Keratinocyte (primary cell): Measurements from ENCODE around the gene MATK. TPM values are rescaled to one million over a fixed set of nuclear protein-coding genes. Genes with fewer than 3 reads are reported as not detected.

Experiments
- DNase-seq: peaks from one replicate; pipeline ENCODE4 v3.0.0-alpha.2; 2011; ENCODE audit warnings: low read depth, missing footprints, low spot score
- FAIRE-seq: peaks from 2 replicates; lab custom pipeline; 2011; peaks lifted over from hg19 to GRCh38; lab: Jason Lieb, UNC
- H2AFZ ChIP-seq: 2 replicates; pipeline ENCODE4 v1.6.0; 2012; ENCODE audit warnings: low read length, control low read depth, inconsistent platforms; ENCODE audit not compliant: control insufficient read depth
- H3K27ac ChIP-seq: 2 replicates; pipeline ENCODE4 v1.5.1; 2011; ENCODE audit warnings: low read length; ENCODE audit not compliant: control insufficient read depth, insufficient read depth
- H3K27me3 ChIP-seq: 3 replicates; pipeline ENCODE4 v1.6.0; 2011; ENCODE audit warnings: low read length; ENCODE audit not compliant: control insufficient read depth, insufficient read depth; ENCODE audit errors: extremely low read depth
- H3K36me3 ChIP-seq, 2 experiments: 2 replicates in 1 of 2; 3 replicates in 1 of 2; pipeline ENCODE4 v1.5.1; 2011; ENCODE audit warnings: low read length in 2 of 2, mild to moderate bottlenecking in 1 of 2; ENCODE audit not compliant: control insufficient read depth in 2 of 2, insufficient read depth in 2 of 2; ENCODE audit errors: extremely low read depth in 1 of 2
- H3K4me1 ChIP-seq: 3 replicates; pipeline ENCODE4 v1.5.1; 2011; ENCODE audit warnings: low read length; ENCODE audit not compliant: control insufficient read depth, insufficient read depth; ENCODE audit errors: extremely low read depth
- H3K4me2 ChIP-seq: 3 replicates; pipeline ENCODE4 v1.6.0; 2011; ENCODE audit warnings: low read depth, low read length; ENCODE audit not compliant: control insufficient read depth, insufficient read depth; ENCODE audit errors: extremely low read depth
- H3K4me3 ChIP-seq, 3 experiments: fragments of 200-600 bp in 1 of 3; sonication (generic) in 1 of 3; 2 replicates in 2 of 3; 3 replicates in 1 of 3; pipeline ENCODE4 v1.5.1; 2011 to 2016; ENCODE audit warnings: low read length in 3 of 3, mild to moderate bottlenecking in 3 of 3, control low read depth in 2 of 3, inconsistent platforms in 1 of 3, low read depth in 1 of 3, mixed read lengths in 1 of 3, mixed run types in 1 of 3, moderate library complexity in 1 of 3; ENCODE audit not compliant: control insufficient read depth in 2 of 3, insufficient read depth in 2 of 3; ENCODE audit errors: extremely low read depth in 1 of 3
- H3K79me2 ChIP-seq: 2 replicates; pipeline ENCODE4 v1.6.0; 2012; ENCODE audit warnings: low read length; ENCODE audit not compliant: control insufficient read depth, insufficient read depth
- H3K9ac ChIP-seq: 3 replicates; pipeline ENCODE4 v1.6.0; 2011; ENCODE audit warnings: low read length; ENCODE audit not compliant: control insufficient read depth, insufficient read depth; ENCODE audit errors: extremely low read depth
- H3K9me1 ChIP-seq: 3 replicates; pipeline ENCODE4 v1.6.0; 2011; ENCODE audit warnings: low read length; ENCODE audit not compliant: control insufficient read depth, insufficient read depth; ENCODE audit errors: extremely low read depth
- H3K9me3 ChIP-seq: 2 replicates; pipeline ENCODE4 v1.5.1; 2012; ENCODE audit warnings: low read depth, low read length; ENCODE audit not compliant: control insufficient read depth
- H4K20me1 ChIP-seq: 3 replicates; pipeline ENCODE4 v1.6.0; 2011; ENCODE audit warnings: low read length; ENCODE audit not compliant: control insufficient read depth, insufficient read depth; ENCODE audit errors: extremely low read depth
- CTCF ChIP-seq, 3 experiments: IDR thresholded peaks in 1 of 3; conservative IDR thresholded peaks in 1 of 3; optimal IDR thresholded peaks in 1 of 3; 2 replicates in 2 of 3; 3 replicates in 1 of 3; pipeline versions ENCODE3 to v1.5.1; 2011; ENCODE audit warnings: low read length in 3 of 3, mild to moderate bottlenecking in 3 of 3, moderate library complexity in 2 of 3, control low read depth in 1 of 3, inconsistent platforms in 1 of 3; ENCODE audit not compliant: insufficient read depth in 2 of 3; ENCODE audit errors: extremely low read depth in 1 of 3
- EZH2 ChIP-seq: IDR thresholded peaks from one replicate; pipeline ENCODE4 v1.6.1; 2012; ENCODE audit warnings: inconsistent platforms, mild to moderate bottlenecking, low read length, moderate library complexity
- dilution Hi-C: fragments of 300-500 bp; cut with MboI; formaldehyde crosslinking; loops from one replicate; pipeline ENCODE4 v1.7.0; 2020; ENCODE audit warnings: low sequenced_read_pairs; ENCODE audit not compliant: extremely low pct_ligation_motif_present
- polyA plus RNA-seq, 5 experiments: library from polyadenylated mRNA; depleted of rRNA in 3 of 5; stranded (reverse) in 3 of 5; stranded (forward) in 1 of 5; unstranded in 1 of 5; fragments of >200 nt; gene quantifications; 1 replicate in 1 of 5; 2 replicates in 3 of 5; 3 replicates in 1 of 5; pipeline versions ENCODE4 v1.2.1 to v1.2.3, GENCODE V29; 2011 to 2012; ENCODE audit warnings: missing spikeins in 2 of 5, low read depth in 1 of 5, low replicate concordance in 1 of 5

MATK gene
- polyA plus RNA-seq, 1 donor (not counting 4 experiments of a cell fraction or from before 2014, with no cell fraction given), result 0.16 TPM

- TF ChIP-seq CTCF (optimal IDR thresholded peaks at IDR 0.05 in 1 of 3, IDR thresholded peaks at IDR 0.05 in 1 of 3, conservative IDR thresholded peaks at IDR 0.05 in 1 of 3; ENCODE audit: extremely low read depth in 1 of 3, insufficient read depth in 2 of 3, low read length in 3 of 3) (no peak), EZH2 (no peak)
- H3K9me1 ChIP-seq, result no peaks in the 10 kb centered on the region
- FAIRE-seq (no peak), DNase-seq (no peak)
- H3K4me2 ChIP-seq, result no peak overlapping the region
- no peaks in the 10 kb centered on the region for H4K20me1 ChIP-seq
- no peaks in the 10 kb centered on the region for H3K27me3 ChIP-seq
- dilution Hi-C loops, result no loop called here
- H3K4me1 ChIP-seq, result no peaks in the 10 kb centered on the region
- H3K9ac ChIP-seq, result no peak overlapping the region
- no peaks in the 10 kb centered on the region for H3K79me2 ChIP-seq
- peaks cover 3 to 10% of the 10 kb centered on the region in 2 experiments for H3K36me3 ChIP-seq
- H3K27ac ChIP-seq, result no peak overlapping the region
- H2AFZ ChIP-seq, result no peak overlapping the region
- no peaks in the 10 kb centered on the region for H3K9me3 ChIP-seq
- H3K4me3 ChIP-seq, result no peak overlapping the region
Measured at GRCh38 chr19:3752492-3752891, 33.7 kb downstream of the MATK start.

- Histone ChIP-seq H2AFZ (no peak overlapping the region), H3K27me3 (no peaks in the 10 kb centered on the region), H3K27ac (no peak overlapping the region), H3K4me1 (no peaks in the 10 kb centered on the region), H3K79me2 (no peaks in the 10 kb centered on the region), H3K9me3 (no peaks in the 10 kb centered on the region), H3K9ac (no peak overlapping the region), H3K36me3 (peaks cover 3 to 10% of the 10 kb centered on the region in 2 experiments), H3K4me2 (no peak overlapping the region), H3K4me3 (no peak overlapping the region), H3K9me1 (no peaks in the 10 kb centered on the region), H4K20me1 (no peaks in the 10 kb centered on the region)
- no peak for FAIRE-seq
- DNase-seq, result no peak
- TF ChIP-seq EZH2, result no peak
- no peak for TF ChIP-seq CTCF (optimal IDR thresholded peaks at IDR 0.05 in 1 of 3, IDR thresholded peaks at IDR 0.05 in 1 of 3, conservative IDR thresholded peaks at IDR 0.05 in 1 of 3; ENCODE audit: extremely low read depth in 1 of 3, insufficient read depth in 2 of 3, low read length in 3 of 3)
- dilution Hi-C loops, result no loop called here
Measured at GRCh38 chr19:3751236-3751635, 34.9 kb downstream of the MATK start.
